ENCODE measurements around the gene FAM107B. TPM values are rescaled to one million over a fixed set of nuclear protein-coding genes. Genes with fewer than 3 reads are reported as not detected.

FAM107B gene
- total and polyA plus RNA-seq, 2 experiments from 2014 or later: 85.5 to 85.9 TPM

GRCh38 chr10:14578060-14578952 is 196.4 kb downstream of the FAM107B start:
- DNase-seq (ENCODE audit: low spot score): peak; percentile 44

GRCh38 chr10:14574885-14575284 is 199.8 kb downstream of the FAM107B start:
- Histone ChIP-seq H4K20me1 (ENCODE audit: insufficient read depth, poor library complexity, severe bottlenecking) (no peaks in the 10 kb centered on the region), H3K9me3 (ENCODE audit: low read depth) (no peaks in the 10 kb centered on the region), H3K79me2 (peaks cover 80% of the 10 kb centered on the region), H3K4me3 (no peak overlapping the region), H2AFZ (no peak overlapping the region), H3K27ac (peak overlapping the region; percentile 35), H3K4me2 (no peak overlapping the region), H3K9me2 (replicated peaks; ENCODE audit: insufficient read depth) (no peaks in the 10 kb centered on the region), H3K4me1 (ENCODE audit: insufficient read depth) (peaks cover 33% of the 10 kb centered on the region), H3K27me3 (no peaks in the 10 kb centered on the region), H3K36me3 (replicated peaks; ENCODE audit: insufficient read depth, low read depth) (no peaks in the 10 kb centered on the region)
- TF ChIP-seq EZH2phosphoT487 (IDR thresholded peaks at IDR 0.05; ENCODE audit: low read depth, severe bottlenecking, unreplicated experiment): no peak
- no peak for TF ChIP-seq EZH2 (IDR thresholded peaks at IDR 0.05; ENCODE audit: borderline replicate concordance)
- TF ChIP-seq CTCF (IDR thresholded peaks at IDR 0.05; ENCODE audit: poor library complexity): no peak
- WGBS (ENCODE audit: low lambda C conversion rate, missing lambda C conversion rate): 71% methylated on average over 6 of the region's 6 CpGs
- DNase-seq (ENCODE audit: low spot score): no peak

More at GRCh38 chr10:14578060-14578952, 196.4 kb downstream of the FAM107B start:
- H3K4me2 ChIP-seq: peak overlapping the region; percentile 62
- H3K79me2 ChIP-seq: peaks cover 90% of the 10 kb centered on the region
- no peaks in the 10 kb centered on the region for H3K9me2 ChIP-seq (replicated peaks; ENCODE audit: insufficient read depth)
- peak overlapping the region; percentile 72 for H3K27ac ChIP-seq
- H3K4me1 ChIP-seq (ENCODE audit: insufficient read depth): peaks cover 29% of the 10 kb centered on the region
- H2AFZ ChIP-seq: no peak overlapping the region
- TF ChIP-seq EZH2 (IDR thresholded peaks at IDR 0.05; ENCODE audit: borderline replicate concordance): no peak
- TF ChIP-seq EZH2phosphoT487 (IDR thresholded peaks at IDR 0.05; ENCODE audit: low read depth, severe bottlenecking, unreplicated experiment): no peak
- no peak for TF ChIP-seq CTCF (IDR thresholded peaks at IDR 0.05; ENCODE audit: poor library complexity)
- H3K9me3 ChIP-seq (ENCODE audit: low read depth): no peaks in the 10 kb centered on the region
- H3K27me3 ChIP-seq: no peaks in the 10 kb centered on the region
- H3K36me3 ChIP-seq (replicated peaks; ENCODE audit: insufficient read depth, low read depth): no peaks in the 10 kb centered on the region
- no peaks in the 10 kb centered on the region for H4K20me1 ChIP-seq (ENCODE audit: insufficient read depth, poor library complexity, severe bottlenecking)
- H3K4me3 ChIP-seq: no peak overlapping the region
- WGBS (ENCODE audit: low lambda C conversion rate, missing lambda C conversion rate): 50% methylated on average over 18 of the region's 18 CpGs

GRCh38 chr10:14574291-14574690 is 200.4 kb downstream of the FAM107B start:
- Histone ChIP-seq H3K4me2 (no peak overlapping the region), H2AFZ (no peak overlapping the region), H3K27ac (no peak overlapping the region), H3K27me3 (no peaks in the 10 kb centered on the region), H3K4me3 (no peak overlapping the region), H3K9me3 (ENCODE audit: low read depth) (no peaks in the 10 kb centered on the region), H3K36me3 (replicated peaks; ENCODE audit: insufficient read depth, low read depth) (no peaks in the 10 kb centered on the region), H3K4me1 (ENCODE audit: insufficient read depth) (peaks cover 27% of the 10 kb centered on the region), H3K79me2 (peaks cover 80% of the 10 kb centered on the region), H3K9me2 (replicated peaks; ENCODE audit: insufficient read depth) (no peaks in the 10 kb centered on the region), H4K20me1 (ENCODE audit: insufficient read depth, poor library complexity, severe bottlenecking) (no peaks in the 10 kb centered on the region)
- no peak for TF ChIP-seq EZH2phosphoT487 (IDR thresholded peaks at IDR 0.05; ENCODE audit: low read depth, severe bottlenecking, unreplicated experiment)
- TF ChIP-seq CTCF (IDR thresholded peaks at IDR 0.05; ENCODE audit: poor library complexity): no peak
- TF ChIP-seq EZH2 (IDR thresholded peaks at IDR 0.05; ENCODE audit: borderline replicate concordance): no peak
- DNase-seq (ENCODE audit: low spot score): no peak
- WGBS (ENCODE audit: low lambda C conversion rate, missing lambda C conversion rate): 82% methylated on average over 3 of the region's 3 CpGs

Data from hepatocyte (in vitro differentiated cells).